Measurements from ENCODE around the gene AMT.

AMT gene, protein sequence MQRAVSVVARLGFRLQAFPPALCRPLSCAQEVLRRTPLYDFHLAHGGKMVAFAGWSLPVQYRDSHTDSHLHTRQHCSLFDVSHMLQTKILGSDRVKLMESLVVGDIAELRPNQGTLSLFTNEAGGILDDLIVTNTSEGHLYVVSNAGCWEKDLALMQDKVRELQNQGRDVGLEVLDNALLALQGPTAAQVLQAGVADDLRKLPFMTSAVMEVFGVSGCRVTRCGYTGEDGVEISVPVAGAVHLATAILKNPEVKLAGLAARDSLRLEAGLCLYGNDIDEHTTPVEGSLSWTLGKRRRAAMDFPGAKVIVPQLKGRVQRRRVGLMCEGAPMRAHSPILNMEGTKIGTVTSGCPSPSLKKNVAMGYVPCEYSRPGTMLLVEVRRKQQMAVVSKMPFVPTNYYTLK

DNA sequence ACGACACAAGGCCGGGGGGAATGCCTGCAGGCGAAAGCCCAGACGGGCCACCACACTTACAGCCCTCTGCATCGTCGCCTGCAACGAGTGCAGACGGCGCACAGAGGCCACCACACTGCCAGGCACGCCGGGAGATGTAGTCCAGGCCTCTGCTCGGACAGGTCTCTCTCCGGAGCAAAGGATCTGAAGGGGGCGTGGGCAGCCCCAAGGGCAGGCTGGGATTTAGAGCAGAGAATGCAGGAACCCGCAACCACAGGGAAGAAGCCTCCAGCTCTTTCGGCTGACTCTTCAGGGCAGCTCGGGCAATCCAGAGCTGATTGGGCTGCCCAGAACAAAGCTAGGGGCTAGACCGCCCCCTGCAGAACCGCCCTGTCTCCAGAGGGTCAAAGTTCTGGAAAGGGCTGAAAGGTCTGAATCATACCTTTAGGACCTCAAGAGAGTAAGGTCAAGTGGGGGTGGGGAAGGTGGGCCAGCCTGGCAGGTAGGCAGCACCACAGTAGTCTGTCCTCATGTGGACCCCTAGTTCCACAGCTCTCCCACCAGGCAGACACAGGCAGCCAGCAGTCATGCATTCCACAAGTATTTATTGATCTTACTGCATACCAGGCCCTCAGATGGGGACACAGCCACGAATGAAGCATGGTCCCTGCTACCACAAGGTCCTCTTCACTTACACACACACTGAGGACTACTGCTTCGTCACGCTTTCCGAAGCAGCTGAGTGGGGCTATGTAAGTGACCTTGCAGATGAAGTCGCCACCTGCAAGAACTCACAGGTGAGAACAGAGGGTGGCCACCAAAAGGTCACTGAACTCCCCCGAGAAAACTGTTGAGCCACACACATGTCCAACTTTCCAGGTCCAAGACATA lies at the start of gene AMT:
Gene AMT (minus strand): TSS at position 95 of the 870 bp plus-strand sequence. CDS start 23 bp downstream, at position 72.
- DNase-seq: no peak

DNA sequence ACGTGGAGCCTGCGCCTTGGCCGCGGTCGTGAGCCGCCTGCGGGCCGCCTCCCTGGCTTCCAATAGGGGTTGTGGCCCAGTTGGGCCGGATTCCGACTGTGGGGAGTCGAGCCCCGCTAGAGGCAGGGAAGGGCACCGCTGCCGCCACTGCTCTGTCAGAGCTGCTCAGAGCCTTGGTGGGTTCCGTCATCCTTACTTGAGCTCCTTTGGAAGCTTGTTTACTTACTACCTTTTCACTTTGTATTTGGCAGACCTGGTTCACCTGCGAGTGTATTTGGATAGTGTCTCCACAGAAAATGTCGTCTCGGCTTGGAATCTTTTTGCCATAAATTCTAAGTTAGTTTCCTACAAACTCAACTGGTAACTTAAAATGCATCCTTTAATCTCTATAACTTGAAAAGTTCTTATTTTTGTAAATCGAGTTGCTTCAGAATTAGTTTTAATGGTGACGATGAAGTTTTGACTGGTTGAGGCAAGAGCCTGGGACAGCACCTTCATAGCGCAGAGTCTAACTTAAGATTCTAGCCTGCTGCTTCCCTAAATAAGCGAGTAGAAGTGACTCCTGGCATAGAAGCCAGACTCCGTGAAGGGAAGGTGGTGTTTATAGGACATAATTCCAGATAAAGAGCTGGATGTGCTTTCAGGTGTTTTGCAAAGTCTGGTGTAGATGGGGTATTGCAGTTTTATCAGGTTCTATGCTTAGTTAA lies 48.6 kb upstream of the AMT start:
- no peak for DNase-seq

DNA sequence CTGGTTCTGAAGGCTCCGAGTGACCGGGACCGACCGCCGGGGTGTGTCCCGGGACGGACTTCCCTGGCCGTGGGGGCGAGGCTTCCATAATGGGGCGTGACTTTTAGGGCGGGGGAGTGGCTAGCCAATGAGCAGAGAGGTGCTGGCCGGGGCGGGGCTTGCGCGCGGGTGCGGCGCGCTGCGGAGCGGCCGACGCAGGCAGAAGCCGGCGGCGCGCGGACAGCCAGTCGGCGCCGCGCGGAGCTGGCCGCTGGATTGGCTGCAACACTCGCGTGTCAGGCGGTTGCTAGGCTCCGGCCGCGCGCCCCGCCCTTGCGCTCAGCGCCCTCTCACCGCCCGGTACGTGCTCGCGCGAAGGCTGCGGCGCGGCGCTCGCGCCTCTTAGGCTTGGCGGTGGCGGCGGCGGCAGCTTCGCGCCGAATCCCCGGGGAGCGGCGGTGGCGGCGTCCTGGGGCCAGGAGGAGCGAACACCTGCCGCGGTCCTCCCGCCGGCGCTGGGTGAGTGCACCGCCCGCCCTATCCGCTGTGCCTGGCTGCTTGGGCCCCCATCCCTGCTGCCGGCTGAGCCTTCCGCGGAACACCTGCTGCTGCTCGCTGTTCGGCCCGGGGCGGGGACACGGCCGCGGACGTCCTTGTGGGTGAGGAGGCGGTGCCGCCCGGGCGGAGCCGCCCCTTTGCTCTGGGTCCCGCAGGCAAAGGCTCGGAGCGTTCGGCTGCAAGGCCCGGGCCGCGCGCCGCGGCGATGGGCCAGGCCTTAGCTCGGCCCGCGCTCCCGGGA lies 47.9 kb upstream of the AMT start, which contains the start of gene DAG1:
Gene DAG1 (plus strand): TSS at position 332 of the 778 bp plus-strand sequence. CDS start 40,268 bp downstream, outside the sequence.
- DNase-seq: peak; percentile 93

GRCh38 chr3:49469037-49469935 lies 47.0 kb upstream of the AMT start:
- DNase-seq: no peak

DNA sequence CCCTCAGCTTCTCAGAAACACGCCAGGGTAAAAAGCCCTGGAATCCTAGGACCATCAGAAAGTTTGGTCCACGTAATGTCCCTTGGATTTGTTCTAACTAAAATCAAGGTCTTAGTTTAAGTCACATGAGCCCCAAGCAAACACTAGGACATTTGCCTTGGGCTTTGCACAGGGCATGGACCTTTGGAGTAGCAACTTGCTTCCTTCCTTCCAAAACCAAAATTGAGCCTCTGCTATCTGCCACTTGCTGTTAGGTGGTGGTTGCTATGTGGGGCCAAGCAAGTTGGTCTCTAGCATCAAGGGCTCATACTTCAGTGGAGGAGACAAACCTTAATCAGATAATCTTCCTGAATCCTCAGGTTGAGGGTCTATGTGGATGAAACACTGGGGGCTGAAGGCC lies 43.8 kb upstream of the AMT start:
- DNase-seq: no peak

- no peak for DNase-seq
Measured at GRCh38 chr3:49465270-49466034, 43.2 kb upstream of the AMT start.

- no peak for DNase-seq
Measured at GRCh38 chr3:49462222-49462621, 39.9 kb upstream of the AMT start.

- DNase-seq: no peak
Measured at GRCh38 chr3:49461443-49462171, 39.3 kb upstream of the AMT start.

GRCh38 chr3:49460956-49461355 lies 38.7 kb upstream of the AMT start:
- no peak for DNase-seq

DNA sequence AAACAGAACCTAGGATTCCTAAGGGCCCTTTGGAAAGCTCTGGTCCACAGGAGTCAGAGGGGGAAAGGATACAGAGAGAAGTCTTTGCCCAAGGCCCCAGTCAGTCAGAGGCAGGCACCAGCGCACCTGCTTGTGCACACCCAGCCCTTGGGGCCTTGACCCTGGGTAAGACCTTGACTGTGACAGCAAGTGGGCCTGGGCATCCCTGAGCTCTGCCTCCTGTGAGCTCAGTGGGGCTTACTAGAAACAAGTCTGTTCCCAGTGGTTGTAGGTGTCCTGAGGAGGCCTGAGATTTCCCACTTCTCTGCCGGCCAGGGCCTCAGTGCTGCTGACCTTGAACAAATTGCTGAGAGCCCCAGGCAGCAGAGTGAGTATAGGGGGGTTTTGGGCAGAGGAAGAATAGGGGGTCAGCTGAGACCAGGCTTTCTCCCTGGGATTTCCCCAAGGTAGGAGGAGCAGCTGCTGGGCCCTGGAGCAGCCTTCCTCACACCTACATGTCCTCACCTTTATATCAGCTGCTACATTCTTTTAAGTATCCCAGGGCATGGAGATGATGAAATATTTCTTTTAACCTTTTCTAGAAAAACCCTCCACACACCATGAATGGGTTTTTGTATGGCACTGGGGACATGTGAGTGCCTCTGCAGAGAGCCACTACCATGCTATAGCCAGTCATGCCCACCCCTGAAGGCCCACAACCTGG lies 38.1 kb upstream of the AMT start:
- no peak for DNase-seq

DNA sequence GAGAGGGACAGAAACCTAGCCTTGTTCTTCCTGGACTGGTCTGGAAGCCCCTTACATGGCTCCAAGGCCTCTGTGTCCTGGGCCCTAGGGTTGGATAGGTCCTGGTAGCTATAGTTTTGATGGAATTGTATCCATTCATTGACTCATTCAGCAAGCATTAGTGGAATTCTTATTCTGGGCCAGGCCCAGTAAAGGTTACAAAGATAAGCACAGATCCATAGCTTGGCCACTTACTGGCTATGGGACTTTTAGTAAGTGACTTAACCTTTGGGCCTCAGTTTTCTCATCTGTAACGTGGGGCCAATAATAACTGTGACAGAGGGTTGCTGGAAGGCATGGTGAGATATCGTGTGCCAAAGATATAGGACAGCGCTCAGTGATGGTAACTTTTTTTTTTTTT lies 34.2 kb upstream of the AMT start:
- no peak for DNase-seq

GRCh38 chr3:49454898-49455681 lies 32.8 kb upstream of the AMT start:
- DNase-seq: no peak

GRCh38 chr3:49454458-49454857 lies 32.2 kb upstream of the AMT start:
- no peak for DNase-seq

- DNase-seq: no peak
Measured at GRCh38 chr3:49453621-49454020, 31.3 kb upstream of the AMT start.

DNA sequence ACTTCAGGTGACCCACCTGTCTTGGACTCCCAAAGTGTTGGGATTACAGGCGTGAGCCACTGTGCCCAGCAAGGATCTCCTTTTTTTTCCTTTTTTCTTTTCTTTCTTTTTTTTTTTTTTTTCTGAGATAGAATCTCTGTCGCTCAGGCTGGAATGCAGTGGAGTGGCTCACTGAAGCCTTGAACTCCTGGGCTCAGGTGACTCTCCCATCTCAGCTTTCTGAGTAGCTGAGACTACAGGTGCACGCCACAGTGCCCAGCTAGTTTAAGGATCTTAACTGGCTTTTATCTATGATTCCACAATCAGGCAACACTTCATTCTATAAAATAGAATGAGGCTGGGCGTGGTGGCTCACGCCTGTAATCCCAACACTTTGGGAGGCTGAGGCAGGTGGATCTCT lies 23.1 kb upstream of the AMT start:
- no peak for DNase-seq

GRCh38 chr3:49434731-49435130 lies 12.5 kb upstream of the AMT start:
- DNase-seq: no peak

DNA sequence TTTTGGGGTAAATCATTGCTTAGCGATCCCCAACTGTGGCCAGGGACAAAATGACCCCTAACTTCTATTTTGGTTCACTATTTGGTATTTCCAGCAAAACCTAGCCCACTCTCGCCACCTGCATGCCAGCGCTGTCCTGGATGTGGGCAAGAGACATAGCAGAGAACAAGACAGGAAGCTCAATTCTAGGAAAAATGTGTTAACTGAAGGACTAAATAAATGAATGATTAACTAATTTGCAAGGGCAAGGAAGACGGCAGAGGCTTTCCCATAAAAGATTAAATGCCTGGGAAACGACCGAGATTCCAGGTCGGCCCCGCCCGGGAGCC lies 6.4 kb upstream of the AMT start:
- no peak for DNase-seq

DNA sequence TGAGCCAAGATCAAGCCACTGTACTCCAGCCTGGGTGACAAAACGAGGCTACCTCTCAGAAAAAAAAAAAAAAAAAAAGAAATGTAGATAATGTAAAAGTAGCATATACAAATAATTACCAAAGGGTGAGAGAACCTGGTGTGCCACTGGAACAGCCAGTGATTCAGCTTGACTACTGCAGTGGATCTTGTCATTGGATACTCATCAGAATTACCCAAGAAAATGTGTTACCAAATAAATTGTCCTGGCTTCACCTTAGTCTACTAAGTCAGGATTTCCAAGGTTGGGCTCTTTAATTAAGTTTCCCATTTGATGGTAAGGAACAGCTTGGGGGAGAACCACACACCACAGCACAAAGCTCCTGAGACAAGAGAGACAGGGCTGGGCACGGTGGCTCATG lies 5.3 kb upstream of the AMT start:
- DNase-seq: no peak

DNA sequence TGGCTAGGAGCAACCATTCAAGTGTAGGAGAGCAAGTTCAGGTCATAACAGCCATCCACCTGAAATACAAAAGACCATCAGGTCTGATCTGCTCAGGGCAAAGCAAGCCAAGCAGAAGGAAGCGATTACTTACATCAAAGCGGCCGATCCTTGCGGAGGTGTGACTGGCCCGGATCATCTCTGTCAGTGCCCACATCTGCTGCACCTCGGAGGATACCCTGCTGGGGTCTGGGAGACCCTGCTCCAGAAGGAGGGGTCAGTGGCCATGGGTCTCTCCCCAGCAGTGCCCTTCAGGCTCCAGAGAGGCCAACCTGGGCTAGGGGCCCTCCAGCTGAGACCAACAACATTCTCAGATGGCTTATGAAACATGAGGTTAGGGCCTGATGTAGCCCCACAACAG lies 2.5 kb upstream of the AMT start:
- DNase-seq: no peak
